COR-L47 (cell line): ENCODE results near the gene CFAP61.
"Not testable (repeated sequence)": the region's sequence is repeated elsewhere in the genome, so short reads cannot be mapped to it uniquely, and the experiment has no call there.

ENCODE experiments used
- DNase-seq: peaks from one replicate; lab custom pipeline; 2025; lab: John Stamatoyannopoulos, UW

The CFAP61 gene

GRCh38 chr20:20211274-20211987 lies 159.1 kb downstream of the CFAP61 start:
- peak; percentile 58 for DNase-seq

DNA sequence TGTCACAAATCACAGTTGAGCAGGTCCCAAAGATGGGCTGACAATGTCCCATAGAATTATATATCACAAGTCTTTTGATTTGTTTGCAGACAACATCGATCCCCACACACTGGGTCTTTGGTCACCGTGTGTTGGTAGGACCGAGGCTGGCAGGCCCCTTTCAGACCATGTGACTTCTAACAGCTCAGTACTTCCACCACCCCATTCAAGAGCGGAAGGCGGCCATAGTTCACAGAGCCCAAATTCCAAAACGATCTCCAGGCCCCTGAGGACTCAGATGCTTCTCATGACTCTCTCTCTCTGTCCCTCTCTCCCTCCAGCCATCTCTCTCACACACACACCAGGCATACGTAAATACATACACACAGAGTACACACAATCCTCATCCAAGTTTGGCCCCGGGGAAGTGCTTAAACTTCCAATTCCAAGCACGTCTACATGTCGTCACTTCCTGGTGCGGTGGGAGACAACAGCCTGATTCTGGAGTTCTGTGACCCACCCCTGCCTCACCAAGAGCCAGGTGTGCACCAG lies 159.7 kb downstream of the CFAP61 start:
- DNase-seq: no peak

DNA sequence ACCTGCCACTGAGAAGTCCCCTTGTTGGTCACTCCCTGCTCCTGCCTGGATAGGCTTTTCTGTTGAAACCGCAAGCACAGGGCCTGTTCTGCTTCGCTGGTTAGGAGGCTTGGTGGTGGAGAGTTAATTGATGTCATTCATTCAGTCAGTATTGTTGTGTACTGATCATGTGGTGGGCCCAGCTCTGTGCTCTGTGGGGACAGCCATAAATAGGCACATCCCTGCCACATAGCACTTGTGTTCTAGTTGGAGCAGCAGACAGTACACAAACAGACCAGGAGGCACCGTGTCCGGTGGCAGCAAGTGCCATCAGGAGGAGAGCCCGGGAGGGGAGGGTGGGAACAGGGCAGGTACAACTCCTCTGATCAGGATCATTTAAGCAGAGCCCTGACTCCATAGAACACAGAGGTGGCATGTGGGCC lies 160.4 kb downstream of the CFAP61 start:
- peak; percentile 34 for DNase-seq

DNA sequence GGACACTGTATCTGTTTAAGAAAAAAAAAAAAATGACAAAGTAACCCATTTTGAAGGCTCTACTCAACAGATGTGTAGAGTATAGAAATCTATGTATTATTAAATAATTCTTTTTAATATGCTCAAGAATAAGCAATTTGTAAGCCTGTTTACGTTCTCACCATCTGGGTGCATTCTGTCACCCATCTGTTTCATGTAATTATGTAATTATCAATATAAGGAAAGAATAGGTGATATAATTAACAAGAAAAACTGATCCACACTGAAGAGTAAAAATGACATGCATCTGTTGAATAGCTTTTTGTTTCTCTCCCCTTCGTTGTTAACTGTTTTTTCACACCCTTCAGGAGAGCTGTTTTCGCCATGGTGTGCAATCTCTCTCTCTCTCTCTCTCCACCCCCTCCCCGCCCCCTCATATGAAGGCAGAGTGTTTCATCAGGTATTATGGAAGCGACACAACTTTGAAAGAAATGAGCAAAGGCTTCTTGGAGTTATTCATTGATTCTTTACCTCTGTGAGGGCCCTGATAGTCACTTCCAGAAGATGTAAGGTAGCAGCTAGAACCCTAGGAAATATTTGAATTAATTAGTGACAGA lies 161.3 kb downstream of the CFAP61 start:
- DNase-seq: no peak

DNA sequence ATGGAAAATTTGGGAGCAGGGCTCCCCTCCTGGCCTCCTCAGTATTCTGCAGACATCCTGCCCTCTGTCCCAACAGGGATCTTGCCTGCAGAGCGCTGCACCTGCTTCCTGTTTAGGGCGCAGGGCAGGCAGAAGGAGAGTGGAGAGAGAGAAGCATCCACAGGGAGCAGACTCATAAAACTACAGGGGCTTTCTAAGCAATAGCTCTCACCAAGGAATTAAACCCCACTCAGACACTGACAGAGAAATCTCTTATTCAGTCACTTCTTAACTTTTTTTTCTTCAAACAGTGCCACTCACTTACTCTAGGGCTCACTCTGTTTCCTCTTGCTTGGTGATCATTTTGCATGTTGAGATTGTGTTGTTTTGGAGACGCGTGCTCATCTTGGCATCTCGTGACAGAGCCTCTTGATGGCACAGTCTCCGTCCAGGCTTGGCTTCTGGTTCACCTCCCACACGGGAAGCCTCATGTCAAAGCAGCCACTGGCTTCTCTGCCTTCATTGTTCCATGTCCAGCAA lies 162.5 kb downstream of the CFAP61 start:
- peak; percentile 77 for DNase-seq

GRCh38 chr20:20215976-20216727 lies 163.8 kb downstream of the CFAP61 start:
- DNase-seq: peak; percentile 85

- DNase-seq: no peak
Measured at GRCh38 chr20:20216941-20217340, 164.6 kb downstream of the CFAP61 start.

DNA sequence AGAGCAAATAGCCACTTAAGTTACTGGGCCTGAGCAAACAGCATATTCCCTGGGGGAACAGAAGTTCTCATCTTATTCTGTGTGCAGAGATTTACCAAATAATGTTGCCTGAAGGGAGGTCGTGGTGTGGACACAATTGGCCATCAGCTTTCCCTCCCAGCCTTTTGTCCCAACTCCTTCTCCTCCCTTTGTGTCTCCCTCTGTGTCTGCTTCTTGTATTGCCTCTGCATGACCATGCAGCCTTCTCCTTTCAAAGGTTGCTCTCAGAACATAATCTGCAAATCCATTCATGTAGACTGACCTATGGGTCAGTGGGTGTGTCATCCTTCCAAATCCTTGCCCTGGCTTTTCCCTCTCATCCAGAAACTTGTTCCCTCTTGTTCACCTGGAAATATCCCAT lies 165.3 kb downstream of the CFAP61 start:
- DNase-seq: no peak

DNA sequence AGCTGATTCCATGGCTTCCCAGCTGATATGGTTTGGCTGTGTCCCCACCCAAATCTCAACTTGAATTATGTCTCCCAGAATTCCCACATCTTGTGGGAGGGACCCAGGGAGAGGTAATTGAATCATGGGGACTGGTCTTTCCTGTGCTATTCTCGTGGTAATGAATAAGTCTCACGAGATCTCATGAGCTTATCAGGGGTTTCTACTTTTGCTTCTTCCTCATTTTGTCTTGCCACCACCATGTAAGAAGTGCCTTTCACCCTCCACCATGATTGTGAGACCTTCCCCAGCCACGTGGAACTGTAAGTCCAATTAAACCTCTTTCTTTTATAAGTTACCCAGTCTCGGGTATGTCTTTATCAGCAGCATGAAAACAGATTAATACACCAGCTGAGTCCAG lies 165.8 kb downstream of the CFAP61 start:
- DNase-seq: not testable (repeated sequence)

- no peak for DNase-seq
Measured at GRCh38 chr20:20219016-20219415, 166.7 kb downstream of the CFAP61 start.

- DNase-seq: no peak
Measured at GRCh38 chr20:20220134-20220533, 167.8 kb downstream of the CFAP61 start.

DNA sequence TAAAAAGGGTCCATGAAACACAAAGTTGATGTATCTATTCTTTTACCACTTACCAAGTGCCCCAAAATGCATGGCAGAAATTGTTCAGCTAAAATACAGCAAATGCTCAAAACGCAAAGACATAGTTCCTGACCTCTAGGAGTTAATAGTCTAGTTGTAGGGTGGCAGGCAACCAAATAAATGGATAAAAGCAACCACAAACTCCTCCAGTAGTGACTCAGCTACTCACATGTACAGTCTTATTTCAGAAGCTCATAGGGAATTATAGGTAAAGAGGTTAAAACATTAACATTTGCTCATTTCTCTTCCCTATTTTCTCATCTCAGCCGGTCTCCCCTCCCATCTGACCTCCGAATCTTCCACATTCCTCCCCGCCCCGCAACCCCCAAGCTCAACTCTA lies 171.6 kb downstream of the CFAP61 start:
- DNase-seq: no peak

- DNase-seq: peak; percentile 21
Measured at GRCh38 chr20:20224806-20225205, 172.5 kb downstream of the CFAP61 start.

GRCh38 chr20:20225325-20226043 lies 173.2 kb downstream of the CFAP61 start:
- peak; percentile 92 for DNase-seq

DNA sequence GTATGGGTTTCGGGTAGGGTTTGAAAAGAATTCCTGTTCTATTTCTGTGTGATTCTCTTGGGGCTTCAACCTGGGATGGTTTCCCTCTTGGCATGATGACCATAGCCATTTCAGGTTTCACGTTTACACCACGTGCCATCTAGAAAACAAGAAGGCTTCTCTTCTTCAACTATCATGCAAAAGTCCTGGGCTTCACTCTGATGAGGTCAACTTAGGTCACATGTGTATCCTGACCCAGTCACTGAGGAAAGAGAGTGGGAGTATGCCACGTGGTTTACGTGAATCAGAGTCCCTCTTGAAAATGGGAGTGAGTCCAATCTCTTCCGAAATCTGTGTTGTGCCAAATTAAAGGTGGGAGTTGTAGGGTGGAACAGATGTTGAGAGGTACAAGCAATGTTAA lies 174.2 kb downstream of the CFAP61 start:
- DNase-seq: no peak

GRCh38 chr20:20227013-20227571 lies 174.8 kb downstream of the CFAP61 start:
- DNase-seq: no peak

GRCh38 chr20:20228351-20228750 lies 176.0 kb downstream of the CFAP61 start:
- DNase-seq: no peak

- no peak for DNase-seq
Measured at GRCh38 chr20:20229595-20229994, 177.3 kb downstream of the CFAP61 start.

DNA sequence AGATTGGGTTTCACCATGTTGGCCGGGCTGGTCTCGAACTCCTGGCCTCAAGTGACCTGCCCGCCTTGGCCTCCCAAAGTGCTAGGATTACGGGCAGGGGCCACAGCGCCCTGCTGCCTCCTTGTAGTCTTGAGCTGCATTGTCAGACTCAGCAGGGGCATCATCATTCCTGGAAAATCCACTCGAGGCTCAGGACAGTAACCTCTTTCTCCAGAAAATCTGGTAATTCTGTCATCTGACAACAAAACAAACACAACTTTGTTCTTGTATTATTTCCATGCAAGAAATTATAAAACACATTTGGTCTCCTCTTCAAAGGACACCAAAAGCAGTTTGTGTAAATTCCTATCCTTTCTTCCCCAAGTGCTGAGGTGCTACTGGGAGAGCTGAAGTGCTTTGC lies 178.4 kb downstream of the CFAP61 start:
- DNase-seq: no peak

- no peak for DNase-seq
Measured at GRCh38 chr20:20231528-20232298, 179.4 kb downstream of the CFAP61 start.

GRCh38 chr20:20233041-20233514 lies 180.7 kb downstream of the CFAP61 start:
- no peak for DNase-seq
